GM12878 (cell line): ENCODE results near the gene YAF2. TPM values are rescaled to one million over a fixed set of nuclear protein-coding genes. Genes with fewer than 3 reads are reported as not detected.

Experiments used
- ATAC-seq: fragments of 200-7000 bp; cut with Tn5 transposase; 3 replicates; pipeline ENCODE4 v1.9.1; 2020; ENCODE audit warnings: mild to moderate bottlenecking, moderate library complexity
- BruUV-seq: library from RNA; stranded (reverse); fragments of 400-500 nt; replicated peaks from 2 replicates; lab custom pipeline; 2021; lab: Mats Ljungman, UMichigan
- CTCF ChIA-PET: fragments of 300-600 bp; sonication (Branson Sonifier 250); formaldehyde crosslinking; extraction: SDS; loops from one replicate; lab custom pipeline; 2021; ENCODE audit warnings: inconsistent platforms; lab: Yijun Ruan, JAX
- POLR2A ChIA-PET: fragments of 350-600 bp; formaldehyde crosslinking; extraction: SDS; loops from one replicate; lab custom pipeline; 2021; ENCODE audit warnings: inconsistent platforms; lab: Charles Lee
- RAD21 ChIA-PET: fragments of 300-600 bp; sonication (Branson Sonifier 250); formaldehyde crosslinking; loops from one replicate; lab custom pipeline; 2023; ENCODE audit warnings: antibody characterized with exemption; ENCODE audit not compliant: unreplicated experiment; lab: Charles Lee
- SMC1A ChIA-PET: fragments of 300-600 bp; sonication (Branson Sonifier 250); formaldehyde crosslinking; loops from one replicate; lab custom pipeline; 2023; ENCODE audit not compliant: unreplicated experiment, uncharacterized antibody; lab: Charles Lee
- DNase-seq: peaks from one replicate; pipeline ENCODE4 v3.0.0-alpha.2; 2011; ENCODE audit warnings: low read depth, low spot score
- FAIRE-seq: peaks from 3 replicates; lab custom pipeline; 2011; peaks lifted over from hg19 to GRCh38; lab: Jason Lieb, UNC
- H2AFZ ChIP-seq: 2 replicates; pipeline ENCODE4 v1.6.0; 2011; ENCODE audit warnings: low read depth, low read length, control low read depth; ENCODE audit not compliant: control insufficient read depth
- H3K27ac ChIP-seq: 2 replicates; pipeline ENCODE4 v1.5.1; 2011; ENCODE audit warnings: control low read depth; ENCODE audit not compliant: control insufficient read depth, insufficient read depth
- H3K27me3 ChIP-seq, 2 experiments: replicated peaks in 1 of 2; 2 replicates each; pipeline versions ENCODE4 v1.6.0 to v1.6.1; 2011; ENCODE audit warnings: low read length in 1 of 2; ENCODE audit not compliant: control insufficient read depth in 2 of 2, insufficient read depth in 2 of 2
- H3K36me3 ChIP-seq, 2 experiments: 2 replicates each; pipeline ENCODE4 v1.5.1; 2011; ENCODE audit warnings: low read length in 1 of 2; ENCODE audit not compliant: control insufficient read depth in 2 of 2, insufficient read depth in 2 of 2
- H3K4me1 ChIP-seq: 2 replicates; pipeline ENCODE4 v1.6.1; 2011; ENCODE audit warnings: mild to moderate bottlenecking, low read length, moderate library complexity, mixed read lengths; ENCODE audit not compliant: control insufficient read depth, insufficient read depth
- H3K4me2 ChIP-seq: 2 replicates; pipeline ENCODE4 v1.6.0; 2011; ENCODE audit warnings: control low read depth; ENCODE audit not compliant: control insufficient read depth, insufficient read depth
- H3K4me3 ChIP-seq: fragments of 200-600 bp; sonication (generic); 2 replicates; pipeline ENCODE4 v1.5.1; 2016
- H3K79me2 ChIP-seq: 2 replicates; pipeline ENCODE4 v1.6.0; 2011; ENCODE audit warnings: low read length; ENCODE audit not compliant: control insufficient read depth, insufficient read depth
- H3K9ac ChIP-seq: 2 replicates; pipeline ENCODE4 v1.8.0; 2011; ENCODE audit warnings: low read length, control low read depth, mixed read lengths; ENCODE audit not compliant: control insufficient read depth, insufficient read depth
- H3K9me3 ChIP-seq: replicated peaks from 3 replicates; pipeline ENCODE4 v1.5.1; 2011; ENCODE audit warnings: mild to moderate bottlenecking, low read length; ENCODE audit not compliant: control insufficient read depth, insufficient read depth
- H4K20me1 ChIP-seq: 2 replicates; pipeline ENCODE4 v1.6.0; 2011; ENCODE audit not compliant: control insufficient read depth, insufficient read depth
- BCL11A ChIP-seq: IDR thresholded peaks from 2 replicates; pipeline ENCODE4 v1.6.1; 2011; ENCODE audit warnings: low read depth, low read length
- CBFB ChIP-seq: IDR thresholded peaks from 2 replicates; pipeline ENCODE4 v1.6.1; 2016; ENCODE audit warnings: antibody characterized with exemption, low read depth
- MTA3 ChIP-seq: IDR thresholded peaks from 2 replicates; pipeline ENCODE4 v1.6.1; 2012; ENCODE audit warnings: low read length, inconsistent platforms, borderline replicate concordance
- NBN ChIP-seq: fragments of 450-650 bp; IDR thresholded peaks from 2 replicates; pipeline ENCODE4 v1.6.1; 2016
- RAD51 ChIP-seq: fragments of 450-650 bp; IDR thresholded peaks from 2 replicates; pipeline ENCODE4 v1.6.1; 2016; ENCODE audit warnings: moderate library complexity, mild to moderate bottlenecking, inconsistent platforms
- SP1 ChIP-seq: IDR thresholded peaks from one replicate; pipeline ENCODE4 v1.6.1; 2011; ENCODE audit warnings: low read depth, low read length
- STAT1 ChIP-seq: fragments of 450-650 bp; conservative IDR thresholded peaks from 2 replicates; pipeline ENCODE4 v1.6.1; 2014; ENCODE audit warnings: antibody characterized with exemption, mild to moderate bottlenecking
- WGBS: methylation state at CpG from one replicate; pipeline ENCODE4 v1.1.6; 2016; ENCODE audit warnings: low lambda C conversion rate; ENCODE audit not compliant: insufficient replicate concordance, insufficient coverage; ENCODE audit errors: missing lambda C conversion rate; 5-methylcytosine and 5-hydroxymethylcytosine counted together
- in situ Hi-C: fragments of 300-500 bp; cut with MboI; formaldehyde crosslinking; loops from 9 replicates; pipeline ENCODE4 v1.14.3; 2018; ENCODE audit warnings: mixed read lengths
- intact Hi-C: fragments of 100-400 bp; cut with micrococcal nuclease; formaldehyde crosslinking; loops from one replicate; pipeline ENCODE4 v1.14.2; 2022; ENCODE audit not compliant: unreplicated experiment
- polyA plus RNA-seq, 11 experiments: library from polyadenylated mRNA; depleted of rRNA in 4 of 11; unstranded in 6 of 11; stranded (reverse) in 5 of 11; fragments of >200 nt; fragmentation: Nextera tagmentation in 4 of 11; fragmentation: Illumina TruSeq in 1 of 11; extraction: Ambion mirVana in 4 of 11; extraction: Trizol in 1 of 11; gene quantifications; 1 replicate in 1 of 11; 2 replicates in 10 of 11; pipeline versions ENCODE4 v1.2.1 to v1.2.3, GENCODE V29; 2011 to 2016; ENCODE audit warnings: inconsistent platforms in 2 of 11, missing spikeins in 2 of 11, low read depth in 1 of 11
- total RNA-seq, 4 experiments: library from RNA; depleted of rRNA in 3 of 4; stranded (reverse); fragments of >200 nt in 3 of 4; fragmentation: Illumina TruSeq in 1 of 4; extraction: Trizol in 1 of 4; gene quantifications; 2 replicates each; pipeline versions ENCODE4 v1.2.1 to v1.2.3, GENCODE V29; 2013 to 2021
- TF ChIP-seq, protein P1 (sequence below): fragments of 450-650 bp; formaldehyde crosslinking; IDR thresholded peaks from 2 replicates; pipeline ENCODE4 v1.4.0; 2020; ENCODE audit warnings: mild to moderate bottlenecking, moderate library complexity
- TF ChIP-seq, protein P2 (sequence below): fragments of 450-650 bp; formaldehyde crosslinking; IDR thresholded peaks from 2 replicates; pipeline ENCODE4 v1.5.0; 2022; ENCODE audit warnings: mild to moderate bottlenecking, missing genetic modification characterization
- TF ChIP-seq, protein P3 (sequence below): IDR thresholded peaks from 2 replicates; pipeline ENCODE4 v1.6.1; 2012; ENCODE audit warnings: low read depth, low read length, improper control_type of control experiment
- TF ChIP-seq, protein P4 (sequence below): IDR thresholded peaks from 2 replicates; pipeline ENCODE4 v1.6.1; 2011; ENCODE audit warnings: low read depth, low read length, improper control_type of control experiment, borderline replicate concordance
- TF ChIP-seq, protein P5 (sequence below): IDR thresholded peaks from 2 replicates; pipeline ENCODE4 v1.6.1; 2011; ENCODE audit warnings: borderline replicate concordance, low read depth, mild to moderate bottlenecking, moderate library complexity, mixed read lengths, low read length; ENCODE audit not compliant: insufficient read depth; ENCODE audit errors: extremely low read length
- TF ChIP-seq, protein P6 (sequence below): IDR thresholded peaks from 2 replicates; pipeline ENCODE4 v1.6.1; 2012; ENCODE audit warnings: low read depth, low read length, improper control_type of control experiment

Gene YAF2
- total and polyA plus RNA-seq, 10 of the 15 experiments (the other 5 are each of a cell fraction or from before 2014, with no cell fraction given): 18.8 to 36.6 (median 23.0) TPM

DNA sequence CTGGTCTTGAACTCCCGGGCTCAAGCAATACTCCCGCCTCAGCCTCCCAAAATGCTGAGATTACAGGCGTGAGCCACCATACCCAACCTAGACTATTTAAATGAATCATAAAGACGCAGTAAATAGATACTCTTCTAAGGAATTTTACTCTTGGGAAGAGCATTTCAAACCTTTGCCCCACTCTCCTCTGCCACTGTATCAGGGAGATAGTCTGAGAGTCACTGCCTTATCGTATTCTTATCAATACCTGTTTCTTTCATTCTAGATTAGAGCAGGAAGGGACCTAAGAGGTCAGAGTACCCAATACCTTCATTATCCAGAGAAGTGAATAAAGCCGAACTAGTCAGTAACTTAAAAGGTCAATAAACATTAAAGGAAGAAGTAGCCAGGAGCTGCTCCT is 109.2 kb downstream of the YAF2 start:
- no peak overlapping the region for H2AFZ ChIP-seq
- H3K4me3 ChIP-seq: no peak overlapping the region
- DNase-seq (no peak), ATAC-seq (no peak), FAIRE-seq (no peak)
- no TSS peak for BruUV-seq
- WGBS: 100% methylated on average over 6 of the region's 6 CpGs
- intact Hi-C loops: loop anchor here (1.0 to 2.0 kb wide), 2 partner anchors 204 to 243 kb away; no protein-coding TSS in a partner anchor
- SMC1A ChIA-PET: interaction anchor here (1.1 to 2.0 kb wide), 8 partner anchors 10 to 244 kb away, joined by 3 to 10 read pairs (median 4); no protein-coding TSS in a partner anchor
- H3K27ac ChIP-seq: no peak overlapping the region
- no peaks in the 10 kb centered on the region for H4K20me1 ChIP-seq
- no peaks in the 10 kb centered on the region for H3K27me3 ChIP-seq
- in situ Hi-C loops: no loop called here
- POLR2A ChIA-PET: no interaction called here
- no peaks in the 10 kb centered on the region for H3K9me3 ChIP-seq
- peaks cover 12% of the 10 kb centered on the region for H3K79me2 ChIP-seq
- no peak overlapping the region for H3K9ac ChIP-seq
- RAD21 ChIA-PET: interaction anchor here (0.7 to 3.3 kb wide), 3 partner anchors 13 to 211 kb away, joined by 3 to 9 read pairs (median 3); no protein-coding TSS in a partner anchor
- no peaks in the 10 kb centered on the region for H3K4me1 ChIP-seq
- CTCF ChIA-PET: interaction anchor here (0.9 to 1.9 kb wide), 6 partner anchors 10 to 205 kb away, joined by 3 to 11 read pairs (median 6); no protein-coding TSS in a partner anchor
- H3K4me2 ChIP-seq: no peak overlapping the region
- no peaks in the 10 kb centered on the region for H3K36me3 ChIP-seq
- TF ChIP-seq STAT1 (no peak), SP1 (no peak), RAD51 (no peak), BCL11A (no peak), NBN (no peak), CBFB (no peak), MTA3 (no peak)
- TF ChIP-seq, protein P1, sequence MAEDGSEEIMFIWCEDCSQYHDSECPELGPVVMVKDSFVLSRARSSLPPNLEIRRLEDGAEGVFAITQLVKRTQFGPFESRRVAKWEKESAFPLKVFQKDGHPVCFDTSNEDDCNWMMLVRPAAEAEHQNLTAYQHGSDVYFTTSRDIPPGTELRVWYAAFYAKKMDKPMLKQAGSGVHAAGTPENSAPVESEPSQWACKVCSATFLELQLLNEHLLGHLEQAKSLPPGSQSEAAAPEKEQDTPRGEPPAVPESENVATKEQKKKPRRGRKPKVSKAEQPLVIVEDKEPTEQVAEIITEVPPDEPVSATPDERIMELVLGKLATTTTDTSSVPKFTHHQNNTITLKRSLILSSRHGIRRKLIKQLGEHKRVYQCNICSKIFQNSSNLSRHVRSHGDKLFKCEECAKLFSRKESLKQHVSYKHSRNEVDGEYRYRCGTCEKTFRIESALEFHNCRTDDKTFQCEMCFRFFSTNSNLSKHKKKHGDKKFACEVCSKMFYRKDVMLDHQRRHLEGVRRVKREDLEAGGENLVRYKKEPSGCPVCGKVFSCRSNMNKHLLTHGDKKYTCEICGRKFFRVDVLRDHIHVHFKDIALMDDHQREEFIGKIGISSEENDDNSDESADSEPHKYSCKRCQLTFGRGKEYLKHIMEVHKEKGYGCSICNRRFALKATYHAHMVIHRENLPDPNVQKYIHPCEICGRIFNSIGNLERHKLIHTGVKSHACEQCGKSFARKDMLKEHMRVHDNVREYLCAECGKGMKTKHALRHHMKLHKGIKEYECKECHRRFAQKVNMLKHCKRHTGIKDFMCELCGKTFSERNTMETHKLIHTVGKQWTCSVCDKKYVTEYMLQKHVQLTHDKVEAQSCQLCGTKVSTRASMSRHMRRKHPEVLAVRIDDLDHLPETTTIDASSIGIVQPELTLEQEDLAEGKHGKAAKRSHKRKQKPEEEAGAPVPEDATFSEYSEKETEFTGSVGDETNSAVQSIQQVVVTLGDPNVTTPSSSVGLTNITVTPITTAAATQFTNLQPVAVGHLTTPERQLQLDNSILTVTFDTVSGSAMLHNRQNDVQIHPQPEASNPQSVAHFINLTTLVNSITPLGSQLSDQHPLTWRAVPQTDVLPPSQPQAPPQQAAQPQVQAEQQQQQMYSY (CRISPR knock-in tag): no peak
- TF ChIP-seq, protein P2, sequence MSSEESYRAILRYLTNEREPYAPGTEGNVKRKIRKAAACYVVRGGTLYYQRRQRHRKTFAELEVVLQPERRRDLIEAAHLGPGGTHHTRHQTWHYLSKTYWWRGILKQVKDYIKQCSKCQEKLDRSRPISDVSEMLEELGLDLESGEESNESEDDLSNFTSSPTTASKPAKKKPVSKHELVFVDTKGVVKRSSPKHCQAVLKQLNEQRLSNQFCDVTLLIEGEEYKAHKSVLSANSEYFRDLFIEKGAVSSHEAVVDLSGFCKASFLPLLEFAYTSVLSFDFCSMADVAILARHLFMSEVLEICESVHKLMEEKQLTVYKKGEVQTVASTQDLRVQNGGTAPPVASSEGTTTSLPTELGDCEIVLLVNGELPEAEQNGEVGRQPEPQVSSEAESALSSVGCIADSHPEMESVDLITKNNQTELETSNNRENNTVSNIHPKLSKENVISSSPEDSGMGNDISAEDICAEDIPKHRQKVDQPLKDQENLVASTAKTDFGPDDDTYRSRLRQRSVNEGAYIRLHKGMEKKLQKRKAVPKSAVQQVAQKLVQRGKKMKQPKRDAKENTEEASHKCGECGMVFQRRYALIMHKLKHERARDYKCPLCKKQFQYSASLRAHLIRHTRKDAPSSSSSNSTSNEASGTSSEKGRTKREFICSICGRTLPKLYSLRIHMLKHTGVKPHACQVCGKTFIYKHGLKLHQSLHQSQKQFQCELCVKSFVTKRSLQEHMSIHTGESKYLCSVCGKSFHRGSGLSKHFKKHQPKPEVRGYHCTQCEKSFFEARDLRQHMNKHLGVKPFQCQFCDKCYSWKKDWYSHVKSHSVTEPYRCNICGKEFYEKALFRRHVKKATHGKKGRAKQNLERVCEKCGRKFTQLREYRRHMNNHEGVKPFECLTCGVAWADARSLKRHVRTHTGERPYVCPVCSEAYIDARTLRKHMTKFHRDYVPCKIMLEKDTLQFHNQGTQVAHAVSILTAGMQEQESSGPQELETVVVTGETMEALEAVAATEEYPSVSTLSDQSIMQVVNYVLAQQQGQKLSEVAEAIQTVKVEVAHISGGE (CRISPR knock-in tag): no peak
- TF ChIP-seq, protein P3, sequence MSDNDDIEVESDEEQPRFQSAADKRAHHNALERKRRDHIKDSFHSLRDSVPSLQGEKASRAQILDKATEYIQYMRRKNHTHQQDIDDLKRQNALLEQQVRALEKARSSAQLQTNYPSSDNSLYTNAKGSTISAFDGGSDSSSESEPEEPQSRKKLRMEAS: no peak
- TF ChIP-seq, protein P4, sequence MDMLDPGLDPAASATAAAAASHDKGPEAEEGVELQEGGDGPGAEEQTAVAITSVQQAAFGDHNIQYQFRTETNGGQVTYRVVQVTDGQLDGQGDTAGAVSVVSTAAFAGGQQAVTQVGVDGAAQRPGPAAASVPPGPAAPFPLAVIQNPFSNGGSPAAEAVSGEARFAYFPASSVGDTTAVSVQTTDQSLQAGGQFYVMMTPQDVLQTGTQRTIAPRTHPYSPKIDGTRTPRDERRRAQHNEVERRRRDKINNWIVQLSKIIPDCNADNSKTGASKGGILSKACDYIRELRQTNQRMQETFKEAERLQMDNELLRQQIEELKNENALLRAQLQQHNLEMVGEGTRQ: no peak
- TF ChIP-seq, protein P5, sequence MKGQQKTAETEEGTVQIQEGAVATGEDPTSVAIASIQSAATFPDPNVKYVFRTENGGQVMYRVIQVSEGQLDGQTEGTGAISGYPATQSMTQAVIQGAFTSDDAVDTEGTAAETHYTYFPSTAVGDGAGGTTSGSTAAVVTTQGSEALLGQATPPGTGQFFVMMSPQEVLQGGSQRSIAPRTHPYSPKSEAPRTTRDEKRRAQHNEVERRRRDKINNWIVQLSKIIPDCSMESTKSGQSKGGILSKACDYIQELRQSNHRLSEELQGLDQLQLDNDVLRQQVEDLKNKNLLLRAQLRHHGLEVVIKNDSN: no peak
- TF ChIP-seq, protein P6, sequence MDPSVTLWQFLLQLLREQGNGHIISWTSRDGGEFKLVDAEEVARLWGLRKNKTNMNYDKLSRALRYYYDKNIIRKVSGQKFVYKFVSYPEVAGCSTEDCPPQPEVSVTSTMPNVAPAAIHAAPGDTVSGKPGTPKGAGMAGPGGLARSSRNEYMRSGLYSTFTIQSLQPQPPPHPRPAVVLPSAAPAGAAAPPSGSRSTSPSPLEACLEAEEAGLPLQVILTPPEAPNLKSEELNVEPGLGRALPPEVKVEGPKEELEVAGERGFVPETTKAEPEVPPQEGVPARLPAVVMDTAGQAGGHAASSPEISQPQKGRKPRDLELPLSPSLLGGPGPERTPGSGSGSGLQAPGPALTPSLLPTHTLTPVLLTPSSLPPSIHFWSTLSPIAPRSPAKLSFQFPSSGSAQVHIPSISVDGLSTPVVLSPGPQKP: no peak
